ENCODE results near the gene RPS18. TPM values are rescaled to one million over a fixed set of nuclear protein-coding genes. Genes with fewer than 3 reads are reported as not detected.

Gene RPS18
- total and polyA plus RNA-seq, 9 of the 15 experiments (the other 6 are each of a cell fraction or from before 2014, with no cell fraction given): 5,023 to 17,516 (median 8,131) TPM

GRCh38 chr6:33299237-33299944, 27.5 kb downstream of the RPS18 start (continued):
- no peak for TF ChIP-seq DIDO1 (tag; IDR thresholded peaks at IDR 0.05; ENCODE audit: low read depth)
- peak; percentile 38; the same call in 1 of the 2 replicates for TF ChIP-seq NCOA1 (IDR thresholded peaks at IDR 0.05; ENCODE audit: low read depth)
- TF ChIP-seq THRAP3 (IDR thresholded peaks at IDR 0.05; ENCODE audit: borderline replicate concordance): peak; percentile 79
- peak; percentile 90 for TF ChIP-seq ZBTB40 (IDR thresholded peaks at IDR 0.05)
- TF ChIP-seq ZBTB40 (CRISPR knock-in tag; IDR thresholded peaks at IDR 0.05): no peak
- TF ChIP-seq ELF2 (CRISPR knock-in tag; IDR thresholded peaks at IDR 0.05): peak; percentile 49
- peak; percentile 34 to 72; a peak in 2 of 4 replicates for TF ChIP-seq TRIM24 (IDR thresholded peaks at IDR 0.05)
- TF ChIP-seq COPS2 (conservative IDR thresholded peaks at IDR 0.05): no peak
- peak; percentile 8; the same call in 1 of the 2 replicates for TF ChIP-seq HOXB6 (CRISPR knock-in tag; IDR thresholded peaks at IDR 0.05; ENCODE audit: borderline replicate concordance)

Measured in K562 (cell line).